ENCODE measurements around the gene EEA1. TPM values are rescaled to one million over a fixed set of nuclear protein-coding genes. Genes with fewer than 3 reads are reported as not detected.

The EEA1 gene
- total and polyA plus RNA-seq, 2 of the 4 experiments (the other 2 are of a cell fraction): 4.6 to 12.5 TPM

GRCh38 chr12:92726850-92727249 lies 202.2 kb downstream of the EEA1 start:
- no TSS peak for BruUV-seq (replicated peaks)

More at GRCh38 chr12:92726850-92727249, 202.2 kb downstream of the EEA1 start:
- Histone ChIP-seq H2BK5ac (ENCODE audit: low read depth, low read length, poor library complexity, severe bottlenecking) (no peak overlapping the region), H4K8ac (ENCODE audit: low read depth in 2 of 2, low read length in 2 of 2) (no peak overlapping the region), H3K9me3 (ENCODE audit: control insufficient read depth, insufficient read depth, low read length) (peaks cover 2% of the 10 kb centered on the region), H2BK20ac (ENCODE audit: low read depth, low read length) (no peak overlapping the region), H4K20me1 (ENCODE audit: insufficient read depth, low read length) (no peaks in the 10 kb centered on the region), H3K4me1 (ENCODE audit: control insufficient read depth, insufficient read depth, low read length) (peaks cover 2% of the 10 kb centered on the region; the same call in 1 of the 2 replicates), H2AK9ac (replicated peaks; ENCODE audit: low read depth, low read length, poor library complexity) (no peak overlapping the region), H3K36me3 (ENCODE audit: control insufficient read depth, insufficient read depth, low read length) (no peaks in the 10 kb centered on the region), H2BK120ac (ENCODE audit: low read depth, low read length) (no peak overlapping the region), H4K5ac (ENCODE audit: low read depth, low read length) (no peak overlapping the region), H3K4me2 (ENCODE audit: low read depth, low read length) (no peak overlapping the region), H3K4me3 (ENCODE audit: insufficient read depth, low read depth, low read length) (no peak overlapping the region), H3K14ac (replicated peaks; ENCODE audit: low read depth, low read length) (no peak overlapping the region), H3K79me1 (ENCODE audit: low read depth in 1 of 2, low read length in 2 of 2) (no peaks in the 10 kb centered on the region), H3K23ac (ENCODE audit: low read depth, low read length) (no peak overlapping the region), H4K91ac (ENCODE audit: insufficient read depth, low read depth, low read length) (no peak overlapping the region), H3K27me3 (ENCODE audit: control insufficient read depth, insufficient read depth, low read length) (no peaks in the 10 kb centered on the region), H2AK5ac (ENCODE audit: low read depth, low read length) (peak overlapping the region; percentile 16; the same call in 1 of the 2 replicates), H3K9me1 (ENCODE audit: insufficient read depth, low read length) (no peaks in the 10 kb centered on the region), H3K27ac (ENCODE audit: insufficient read depth, low read length) (no peak overlapping the region), H3K9ac (ENCODE audit: low read depth, low read length) (no peak overlapping the region), H2BK15ac (ENCODE audit: low read depth, low read length) (no peak overlapping the region; the same call in 2 of the 3 replicates), H3K18ac (ENCODE audit: low read depth, low read length) (no peak overlapping the region), H2AFZ (replicated peaks; ENCODE audit: low read length, poor library complexity) (no peak overlapping the region), H3K4ac (ENCODE audit: low read depth, low read length) (no peak overlapping the region), H3K56ac (ENCODE audit: extremely low read depth, insufficient read depth, low read length) (no peak overlapping the region)
- WGBS, 2 experiments (ENCODE audit: extremely low coverage in 2 of 2, insufficient read length in 1 of 2): no CpG with 5 or more reads among the region's 4 CpGs
- peak; percentile 9 for DNase-seq
- TF ChIP-seq RAD21 (IDR thresholded peaks at IDR 0.05; ENCODE audit: low read length) (no peak), BHLHE40 (IDR thresholded peaks at IDR 0.05; ENCODE audit: low read depth, low read length) (no peak), NFE2L2 (IDR thresholded peaks at IDR 0.05; ENCODE audit: low read depth, low read length) (no peak), FOS (IDR thresholded peaks at IDR 0.05; ENCODE audit: low read depth, low read length) (no peak), SMC3 (IDR thresholded peaks at IDR 0.05; ENCODE audit: low read depth, low read length) (no peak)
- in situ Hi-C loops (cut with MboI; ENCODE audit: low sequenced_read_pairs): no loop called here
- POLR2A ChIA-PET (ENCODE audit: unreplicated experiment): no interaction called here
- no peak for ATAC-seq (ENCODE audit: low read depth)
- CTCF ChIA-PET: interaction anchor here (0.6 kb wide), 1 partner anchor 103 kb away, joined by 3 read pairs; no protein-coding TSS in a partner anchor
- dilution Hi-C loops (cut with HindIII; ENCODE audit: low sequenced_read_pairs, unreplicated experiment): no loop called here
- intact Hi-C loops (cut with micrococcal nuclease): no loop called here
